ENCODE results near the gene JOSD2.

DNA sequence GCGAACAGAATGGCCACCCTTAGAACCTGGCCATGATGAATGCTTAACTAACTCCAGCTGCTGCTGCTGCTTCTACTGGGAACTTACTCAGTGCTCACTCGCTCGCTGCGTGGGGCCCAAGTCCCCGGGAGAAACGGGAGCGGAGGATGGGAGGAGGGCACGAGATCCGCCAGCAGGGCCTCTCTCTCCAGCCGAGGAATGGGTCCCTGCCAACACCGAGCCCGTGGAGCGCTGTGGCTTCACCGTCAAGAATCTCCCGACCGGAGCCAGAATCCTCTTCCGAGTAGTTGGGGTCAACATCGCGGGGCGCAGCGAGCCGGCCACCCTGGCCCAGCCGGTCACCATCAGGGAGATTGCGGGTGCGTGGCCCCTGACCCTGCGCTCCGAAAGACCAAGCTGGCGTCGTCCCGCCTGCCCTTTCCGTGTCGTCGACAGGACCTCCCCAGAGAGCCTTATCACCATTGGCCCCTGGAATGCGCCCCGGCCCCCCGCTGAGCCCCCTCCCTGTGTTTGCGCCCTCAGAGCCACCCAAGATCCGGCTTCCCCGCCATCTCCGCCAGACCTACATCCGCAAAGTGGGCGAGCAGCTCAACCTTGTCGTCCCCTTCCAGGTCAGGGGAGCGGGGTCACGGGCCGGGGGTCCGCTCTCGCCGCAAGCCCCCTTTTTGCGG is 52.5 kb downstream of the JOSD2 start:
- TF ChIP-seq, protein P1, sequence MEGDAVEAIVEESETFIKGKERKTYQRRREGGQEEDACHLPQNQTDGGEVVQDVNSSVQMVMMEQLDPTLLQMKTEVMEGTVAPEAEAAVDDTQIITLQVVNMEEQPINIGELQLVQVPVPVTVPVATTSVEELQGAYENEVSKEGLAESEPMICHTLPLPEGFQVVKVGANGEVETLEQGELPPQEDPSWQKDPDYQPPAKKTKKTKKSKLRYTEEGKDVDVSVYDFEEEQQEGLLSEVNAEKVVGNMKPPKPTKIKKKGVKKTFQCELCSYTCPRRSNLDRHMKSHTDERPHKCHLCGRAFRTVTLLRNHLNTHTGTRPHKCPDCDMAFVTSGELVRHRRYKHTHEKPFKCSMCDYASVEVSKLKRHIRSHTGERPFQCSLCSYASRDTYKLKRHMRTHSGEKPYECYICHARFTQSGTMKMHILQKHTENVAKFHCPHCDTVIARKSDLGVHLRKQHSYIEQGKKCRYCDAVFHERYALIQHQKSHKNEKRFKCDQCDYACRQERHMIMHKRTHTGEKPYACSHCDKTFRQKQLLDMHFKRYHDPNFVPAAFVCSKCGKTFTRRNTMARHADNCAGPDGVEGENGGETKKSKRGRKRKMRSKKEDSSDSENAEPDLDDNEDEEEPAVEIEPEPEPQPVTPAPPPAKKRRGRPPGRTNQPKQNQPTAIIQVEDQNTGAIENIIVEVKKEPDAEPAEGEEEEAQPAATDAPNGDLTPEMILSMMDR (conservative IDR thresholded peaks at IDR 0.05; ENCODE audit: low read depth, low read length): no peak
- TF ChIP-seq, protein P2, sequence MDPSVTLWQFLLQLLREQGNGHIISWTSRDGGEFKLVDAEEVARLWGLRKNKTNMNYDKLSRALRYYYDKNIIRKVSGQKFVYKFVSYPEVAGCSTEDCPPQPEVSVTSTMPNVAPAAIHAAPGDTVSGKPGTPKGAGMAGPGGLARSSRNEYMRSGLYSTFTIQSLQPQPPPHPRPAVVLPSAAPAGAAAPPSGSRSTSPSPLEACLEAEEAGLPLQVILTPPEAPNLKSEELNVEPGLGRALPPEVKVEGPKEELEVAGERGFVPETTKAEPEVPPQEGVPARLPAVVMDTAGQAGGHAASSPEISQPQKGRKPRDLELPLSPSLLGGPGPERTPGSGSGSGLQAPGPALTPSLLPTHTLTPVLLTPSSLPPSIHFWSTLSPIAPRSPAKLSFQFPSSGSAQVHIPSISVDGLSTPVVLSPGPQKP (IDR thresholded peaks at IDR 0.05; ENCODE audit: borderline replicate concordance, low read depth, low read length): no peak
- no peak for TF ChIP-seq POLR2A (IDR thresholded peaks at IDR 0.05; ENCODE audit: low read depth, low read length)
- TF ChIP-seq CEBPB (IDR thresholded peaks at IDR 0.05; ENCODE audit: low read depth, low read length): no peak
- TF ChIP-seq RCOR1 (IDR thresholded peaks at IDR 0.05; ENCODE audit: insufficient replicate concordance, low read length): no peak
- no peak for TF ChIP-seq FOS (IDR thresholded peaks at IDR 0.05; ENCODE audit: low read depth, low read length)

All from IMR-90 (cell line).